ENCODE measurements around the gene MYO1G. TPM values are rescaled to one million over a fixed set of nuclear protein-coding genes. Genes with fewer than 3 reads are reported as not detected.
A peak's percentile ranks its signal among the peaks of the same experiment; 100 is the strongest.
"Not testable (repeated sequence)": the region's sequence is repeated elsewhere in the genome, so short reads cannot be mapped to it uniquely, and the experiment has no call there.

MYO1G gene
- 1 to 10 TPM; 3.1 to 3.5 TPM for total RNA-seq
- long read RNA-seq, partial matches to known transcripts: 6 of 7 reads
- long read RNA-seq, other reads (novel, unspliced or antisense): 1 of 7 reads

DNA sequence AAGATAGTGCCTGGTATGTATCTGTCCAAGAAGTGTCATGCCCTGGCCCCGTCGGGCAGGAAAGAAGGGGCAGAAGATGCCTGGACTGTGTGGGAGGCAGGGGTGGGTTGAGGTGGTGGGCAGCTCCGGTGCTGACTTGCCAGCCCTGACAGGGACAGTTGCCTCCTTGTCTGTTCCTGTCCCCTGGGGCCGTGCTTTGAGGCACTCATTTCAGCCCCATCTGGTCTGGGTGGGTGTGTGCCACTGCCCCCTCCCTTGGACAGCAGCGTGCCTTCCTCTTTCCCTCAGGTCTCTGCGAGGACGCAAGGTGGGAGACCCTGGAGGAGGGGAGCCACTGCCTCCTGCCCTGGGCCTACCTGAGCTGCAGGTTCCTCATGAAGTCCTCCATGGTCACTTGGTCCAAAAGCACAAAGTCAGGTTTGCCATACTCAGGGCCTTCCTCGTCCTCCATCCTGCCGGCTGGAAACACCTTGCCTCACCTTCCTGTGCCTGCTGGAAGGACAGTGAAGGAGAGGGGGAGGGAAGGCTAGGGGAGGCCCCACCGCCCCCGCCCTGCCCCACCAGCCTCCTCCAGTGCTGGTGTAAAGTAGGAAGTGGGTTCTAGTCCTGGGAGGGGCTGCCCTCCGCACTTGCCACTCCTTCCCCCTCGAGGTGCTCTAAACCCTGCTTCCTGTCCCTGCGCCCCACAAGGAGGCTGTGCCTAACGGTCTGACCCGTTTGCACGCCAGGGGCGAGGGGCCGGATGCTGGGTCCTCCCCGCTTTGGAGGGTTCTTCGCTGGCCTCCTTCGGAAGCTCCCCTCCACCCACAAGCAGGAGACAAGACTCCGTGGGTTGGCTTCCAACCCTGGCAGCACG, at the start of gene MYO1G:
Gene MYO1G, minus strand, starts transcription at position 505 of the 856 bp plus-strand sequence. Its CDS starts 54 bp downstream, at position 451.
- ATAC-seq (peak; percentile 62 to 71), DNase-seq (peak; percentile 60)
- intact Hi-C loops (cut with DNase I): no loop called here

DNA sequence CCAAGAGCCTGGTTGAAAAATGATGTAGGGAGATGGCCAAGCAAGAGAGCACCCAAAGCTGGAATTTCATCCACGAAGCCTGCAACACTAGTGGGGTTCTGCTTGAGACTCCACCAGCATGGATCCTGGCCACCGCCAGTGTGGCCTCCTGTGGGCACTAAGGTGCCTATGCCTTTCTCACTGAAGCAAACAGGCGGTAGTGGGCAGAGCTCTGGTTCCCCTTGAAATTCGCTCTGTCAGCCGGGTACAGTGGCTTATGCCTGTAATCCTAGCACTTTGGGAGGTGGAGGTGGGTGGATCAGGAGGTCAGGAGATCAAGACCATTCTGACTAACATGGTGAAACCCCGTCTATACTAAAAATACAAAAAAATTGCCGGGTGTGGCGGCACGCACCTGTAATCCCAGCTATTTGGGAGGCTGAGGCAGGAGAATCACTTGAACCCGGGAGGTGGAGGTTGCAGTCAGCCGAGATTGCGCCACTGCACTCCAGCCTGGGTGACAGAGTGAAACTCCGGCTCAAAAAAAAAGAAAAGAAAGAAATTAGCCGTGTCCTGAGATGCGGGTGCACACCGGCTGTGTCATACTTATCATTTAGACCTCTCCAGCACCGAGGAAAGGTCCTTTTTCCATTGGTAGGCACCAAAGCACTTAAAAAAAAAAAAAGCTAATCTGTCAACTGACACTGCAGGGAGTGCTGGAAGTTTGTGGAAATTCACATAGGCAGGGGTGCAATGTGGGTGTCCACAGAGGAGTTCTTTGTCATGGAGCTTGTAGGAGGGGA, 49.5 kb upstream of the MYO1G start:
- DNase-seq (no peak), ATAC-seq (no peak)
- intact Hi-C loops (cut with DNase I): no loop called here

DNA sequence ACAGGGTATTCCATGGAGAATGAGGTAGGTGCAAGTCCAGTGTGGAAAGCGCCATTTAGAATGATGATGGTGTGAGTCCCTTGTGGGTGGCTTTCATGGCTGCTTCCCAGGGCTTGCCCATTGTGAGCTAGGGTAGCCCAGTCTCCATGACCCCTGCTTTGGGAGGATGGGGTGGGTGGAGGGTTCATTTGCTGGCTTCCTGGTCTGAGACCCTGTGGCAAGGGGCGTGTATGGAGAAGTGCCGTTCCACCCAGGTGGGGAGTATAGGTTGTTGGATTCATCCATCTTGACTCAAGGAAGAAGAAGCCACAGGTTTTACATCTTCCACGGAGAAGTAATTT, 48.9 kb upstream of the MYO1G start:
- ATAC-seq (peak in 1 of 2 donors; percentile 26), DNase-seq (no peak)
- intact Hi-C loops (cut with DNase I): no loop called here

DNA sequence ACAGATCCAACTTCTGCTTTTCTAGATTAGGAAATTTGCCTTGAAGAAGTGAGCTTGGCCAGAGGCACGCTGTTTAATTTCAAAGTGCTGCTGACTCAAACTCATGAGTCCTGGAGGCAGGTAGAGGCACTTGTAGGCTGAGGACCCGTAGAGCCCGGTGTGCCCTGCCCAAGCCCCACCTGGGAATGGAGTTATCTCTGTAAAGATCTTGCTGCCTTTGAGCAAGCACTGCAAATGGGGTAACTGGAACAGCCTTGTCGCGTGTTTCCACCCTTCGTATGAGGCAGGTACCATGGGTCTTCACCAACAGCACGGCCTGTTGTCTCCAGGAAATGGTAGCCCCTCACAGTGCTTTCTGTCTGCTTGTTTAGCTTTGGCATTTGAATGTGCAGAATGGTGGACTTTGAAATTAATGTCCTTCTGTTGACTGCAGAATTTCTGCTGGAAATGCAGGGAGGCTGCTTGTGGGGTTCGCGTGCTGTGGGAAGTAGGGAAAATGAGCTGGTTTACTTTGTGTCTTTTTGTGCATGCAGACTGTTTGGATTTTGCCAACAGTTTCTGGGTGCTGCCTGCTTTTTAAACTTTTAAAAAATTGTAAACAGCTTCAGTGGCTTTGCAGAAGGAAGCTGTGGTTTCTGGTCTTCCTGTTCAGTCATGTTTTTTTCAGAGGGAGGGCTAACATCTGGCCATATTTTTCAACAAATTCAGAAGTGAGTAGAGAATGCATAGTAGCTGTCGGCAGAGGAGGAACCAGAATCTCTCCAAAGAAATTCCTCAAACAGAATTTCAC, 48.4 kb upstream of the MYO1G start:
- DNase-seq (no peak), ATAC-seq (peak; percentile 56 to 59)
- intact Hi-C loops (cut with DNase I): no loop called here

DNA sequence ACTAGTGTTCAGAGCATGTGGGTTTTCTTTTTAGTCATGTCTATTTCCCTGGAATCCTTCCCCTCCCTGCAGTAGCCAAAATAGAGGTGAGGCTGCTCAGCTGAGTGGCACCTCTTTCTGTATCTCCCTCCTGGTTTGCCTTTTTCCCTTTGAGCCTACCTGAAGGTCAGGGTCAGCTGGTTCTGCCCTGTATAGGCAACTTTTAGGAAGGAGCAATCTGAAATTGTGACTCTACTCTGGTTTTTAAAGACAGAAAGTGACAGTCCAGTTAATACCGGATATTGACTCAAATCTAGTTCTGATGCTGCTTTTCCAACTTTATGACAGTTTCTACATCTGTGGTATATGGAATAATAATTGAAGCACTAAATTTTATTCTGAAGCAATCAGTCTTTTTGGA, 47.2 kb upstream of the MYO1G start:
- no peak for DNase-seq
- ATAC-seq: no peak
- intact Hi-C loops (cut with DNase I): no loop called here

DNA sequence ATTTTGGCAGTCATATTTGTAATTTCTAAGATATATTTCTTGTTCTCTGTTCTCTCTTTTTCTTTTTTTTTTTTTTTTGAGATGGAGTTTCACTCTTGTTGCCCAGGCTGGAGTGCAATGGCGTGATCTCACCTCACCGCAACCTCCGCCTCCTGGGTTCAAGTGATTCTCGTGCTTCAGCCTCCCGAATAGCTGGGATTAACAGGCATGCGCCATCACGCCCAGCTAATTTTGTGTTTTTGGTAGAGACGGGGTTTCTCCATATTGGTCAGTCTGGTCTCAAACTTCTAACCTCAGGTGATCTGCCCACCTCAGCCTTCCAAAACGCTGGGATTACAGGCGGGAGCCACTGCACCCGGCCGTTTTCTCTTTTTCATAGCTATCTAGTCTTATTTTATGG, 46.7 kb upstream of the MYO1G start:
- DNase-seq; ATAC-seq; intact Hi-C loops (cut with DNase I): not testable (repeated sequence)

DNA sequence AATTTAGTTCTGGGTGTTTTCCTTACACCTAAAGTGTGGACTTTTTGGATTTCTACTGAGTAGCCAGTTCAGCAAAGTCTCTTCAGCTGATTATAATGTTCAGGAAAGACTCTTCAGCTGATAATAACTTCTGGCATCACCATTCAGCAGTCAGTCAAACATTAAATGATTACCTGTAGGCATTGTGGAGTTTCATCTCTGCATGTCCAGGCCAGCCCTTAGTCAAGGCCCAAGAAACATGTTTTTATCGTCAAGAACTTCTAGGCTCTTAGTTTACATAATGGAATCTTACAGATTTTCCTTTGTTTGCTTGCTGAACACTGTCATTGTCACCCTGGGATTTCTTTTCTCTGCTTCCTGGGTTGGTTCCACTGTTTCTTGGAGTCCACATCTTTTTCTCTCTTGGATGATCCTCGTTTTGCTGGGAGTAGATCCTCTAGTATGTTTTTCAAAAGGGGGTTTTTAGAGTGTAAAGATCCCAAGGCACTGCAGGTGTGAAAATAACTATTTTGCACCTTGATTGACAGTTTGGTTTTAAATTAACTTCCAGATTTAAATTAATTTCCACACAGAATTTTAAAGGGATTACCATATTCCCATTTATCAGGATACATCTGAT, 45.4 kb upstream of the MYO1G start:
- DNase-seq: no peak
- intact Hi-C loops (cut with DNase I): no loop called here
- no peak for ATAC-seq

DNA sequence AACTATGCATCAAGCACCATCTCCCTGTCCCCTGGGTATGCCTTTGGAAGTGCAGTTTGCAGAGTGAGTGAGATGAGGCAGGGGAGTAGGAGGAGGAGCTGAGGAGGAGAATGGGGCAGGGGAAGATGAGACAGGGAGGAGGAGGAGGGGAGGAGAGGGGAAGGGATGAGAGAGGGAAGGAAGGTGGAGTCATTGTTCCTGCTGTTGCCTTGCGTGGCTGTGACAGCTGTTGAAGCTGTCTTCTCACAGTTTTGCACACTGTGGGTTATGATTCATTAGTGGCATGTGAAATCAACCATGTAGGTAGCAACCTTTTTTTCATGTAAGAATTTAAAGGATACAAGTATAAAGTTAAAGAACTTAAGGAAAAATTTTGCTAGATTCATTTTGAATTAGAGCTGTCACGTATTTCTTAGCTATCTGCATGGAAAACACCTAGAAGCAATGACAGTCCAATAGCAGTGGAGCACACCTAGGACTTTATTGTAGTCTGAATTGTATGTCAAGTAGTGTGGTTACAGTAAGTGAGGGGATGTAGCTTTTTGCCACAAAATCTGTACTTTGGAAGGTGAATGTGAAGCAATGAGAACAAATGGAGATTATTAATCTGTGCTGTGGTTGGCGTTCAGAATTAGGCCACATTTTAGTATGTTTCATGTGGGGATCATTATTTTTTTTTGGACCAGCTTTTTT, 42.9 kb upstream of the MYO1G start:
- ATAC-seq (no peak), DNase-seq (no peak)
- intact Hi-C loops (cut with DNase I): no loop called here

DNA sequence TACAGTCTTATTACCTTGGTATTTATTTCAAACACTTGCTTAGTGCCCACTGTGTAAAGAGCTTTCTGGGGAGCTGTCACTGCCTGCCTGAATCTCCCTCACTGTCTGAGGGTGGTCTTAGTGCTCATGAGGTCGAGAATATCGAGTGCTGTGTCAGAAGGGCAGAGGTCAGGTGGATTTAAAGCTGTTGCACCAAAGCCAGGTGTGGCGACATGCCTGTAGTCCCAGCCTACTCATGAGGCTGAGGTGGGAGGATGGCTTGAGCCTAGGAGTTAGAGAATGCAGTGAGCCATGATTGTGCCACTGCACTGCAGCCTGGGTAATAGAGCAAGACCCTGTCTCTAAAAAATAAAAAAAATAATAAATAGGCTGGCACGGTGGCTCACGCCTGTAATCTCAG, 42.1 kb upstream of the MYO1G start:
- DNase-seq (no peak), ATAC-seq (no peak)
- intact Hi-C loops (cut with DNase I): no loop called here

DNA sequence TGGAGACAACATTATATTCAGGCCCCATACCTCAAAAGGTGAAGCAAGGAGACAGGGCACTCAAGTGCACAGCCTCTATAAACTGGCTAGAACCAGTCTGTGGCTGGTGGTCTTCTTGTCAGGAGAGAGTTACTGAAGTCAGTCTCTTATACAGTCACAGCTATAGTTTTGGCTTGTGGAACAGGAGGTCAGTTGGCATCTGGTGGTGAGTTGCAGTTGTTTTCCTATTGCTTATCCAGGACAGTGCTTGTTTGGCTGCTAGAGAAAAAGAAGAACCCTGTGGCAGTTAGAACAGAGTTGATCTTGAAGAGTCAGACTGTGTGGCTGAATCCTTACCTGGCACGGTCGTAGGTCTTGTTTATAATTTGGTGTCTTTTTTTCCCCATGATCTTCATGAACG, 38.4 kb upstream of the MYO1G start:
- intact Hi-C loops (cut with DNase I): no loop called here
- no peak for ATAC-seq
- no peak for DNase-seq

DNA sequence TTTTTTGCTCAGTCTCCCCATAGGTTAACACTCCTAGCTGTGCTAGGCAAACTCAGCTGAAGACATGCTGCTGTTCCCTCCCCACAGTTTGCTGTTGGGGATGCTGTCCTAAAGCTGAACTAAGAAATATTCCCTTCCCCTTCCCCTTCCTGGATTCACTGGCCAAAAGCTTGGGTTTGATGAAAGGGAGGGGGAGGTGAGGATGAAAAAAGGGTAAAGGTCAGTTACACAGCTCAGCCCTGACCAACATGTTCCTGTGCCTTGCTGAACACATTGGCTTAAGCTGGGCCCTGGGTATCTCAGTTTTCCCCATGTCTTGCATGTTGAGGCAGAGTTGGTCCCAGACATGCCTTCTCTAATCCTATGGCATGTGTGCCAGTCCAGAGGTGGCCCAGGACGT, 36.5 kb upstream of the MYO1G start:
- intact Hi-C loops (cut with DNase I): no loop called here
- DNase-seq (no peak), ATAC-seq (no peak)

DNA sequence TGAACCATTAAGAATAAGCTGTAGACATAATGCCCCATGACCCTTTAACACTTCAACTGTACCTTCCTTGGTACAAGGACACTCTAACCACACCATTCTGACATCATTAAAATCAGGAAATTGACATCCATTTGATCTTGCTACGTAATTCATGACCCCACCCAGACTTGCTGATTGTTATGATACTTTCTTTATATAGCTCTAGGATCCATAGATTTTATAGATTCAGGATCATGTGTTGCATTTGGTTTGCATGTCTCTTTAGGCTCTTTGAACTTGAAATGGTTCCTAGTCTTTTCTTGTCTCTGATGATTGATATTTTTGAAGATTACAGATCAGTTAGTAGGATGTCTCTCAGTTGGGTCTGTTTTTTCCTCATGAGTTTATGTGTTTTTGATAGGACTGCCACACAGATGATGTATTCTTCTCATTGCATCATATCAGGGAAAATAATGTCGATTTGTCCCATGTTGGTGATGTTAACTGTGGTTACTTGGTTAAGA, 34.7 kb upstream of the MYO1G start:
- no peak for ATAC-seq
- DNase-seq: no peak
- intact Hi-C loops (cut with DNase I): no loop called here

DNA sequence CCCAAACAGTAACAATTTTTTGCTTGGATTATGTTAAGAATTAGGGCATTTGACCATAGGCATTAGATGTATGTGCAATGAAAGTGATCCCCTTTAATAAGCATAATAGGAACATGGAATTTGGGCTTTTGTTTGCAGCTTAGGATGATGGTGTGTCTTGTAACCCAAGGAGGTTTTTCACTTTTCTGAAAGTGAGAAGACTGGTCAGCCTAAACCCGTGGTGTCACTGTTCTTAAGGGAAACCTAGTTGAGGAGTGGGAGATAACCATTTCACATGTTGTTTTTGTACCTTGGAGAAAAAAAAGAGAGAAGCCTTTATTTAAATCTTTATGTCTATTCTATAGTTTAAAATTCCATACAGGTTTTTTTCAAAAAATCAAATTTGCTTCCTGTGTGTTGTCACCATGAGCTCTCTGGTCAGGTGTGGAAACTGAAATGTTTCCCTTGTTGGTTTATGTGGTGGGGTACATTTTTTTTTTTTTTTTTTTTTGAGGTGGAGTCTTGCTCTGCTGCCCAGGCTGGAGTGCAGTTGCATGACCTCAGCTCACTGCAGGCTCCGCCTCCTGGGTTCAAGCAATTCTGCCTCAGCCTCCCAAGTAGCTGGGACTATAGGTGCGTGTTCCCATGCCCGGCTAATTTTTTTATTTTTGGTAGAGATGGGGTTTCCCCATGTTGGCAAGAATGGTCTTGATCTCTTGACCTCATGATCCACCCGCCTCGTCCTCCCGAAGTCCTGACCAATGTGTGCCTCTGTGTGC, 28.9 kb upstream of the MYO1G start:
- DNase-seq: no peak
- ATAC-seq: no peak
- intact Hi-C loops (cut with DNase I): loop anchor here in 1 of 2 donors (10.0 kb wide), 1 partner anchor 57 kb away; no protein-coding TSS in a partner anchor

DNA sequence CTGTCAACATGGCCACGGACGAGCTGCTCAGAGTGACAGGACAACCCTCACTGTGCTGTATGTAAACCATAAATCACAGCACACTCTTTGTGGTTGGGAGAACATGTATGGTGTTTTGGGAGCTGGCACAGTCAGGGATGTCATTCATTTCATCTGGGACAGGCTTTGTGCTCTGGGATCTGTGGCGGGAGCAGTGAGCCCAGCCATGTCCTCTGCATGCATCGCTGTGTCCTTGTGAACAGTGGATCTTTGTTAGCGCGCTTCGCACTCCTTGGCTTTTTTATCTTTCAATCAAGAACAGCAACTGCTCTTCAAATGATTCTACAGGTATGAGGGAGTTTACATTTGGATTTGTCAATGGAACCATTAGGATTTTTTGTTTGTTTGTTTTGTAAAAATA, 28.3 kb upstream of the MYO1G start:
- intact Hi-C loops (cut with DNase I): loop anchor here in 1 of 2 donors (10.0 kb wide), 1 partner anchor 58 kb away; no protein-coding TSS in a partner anchor
- ATAC-seq (no peak), DNase-seq (no peak)

DNA sequence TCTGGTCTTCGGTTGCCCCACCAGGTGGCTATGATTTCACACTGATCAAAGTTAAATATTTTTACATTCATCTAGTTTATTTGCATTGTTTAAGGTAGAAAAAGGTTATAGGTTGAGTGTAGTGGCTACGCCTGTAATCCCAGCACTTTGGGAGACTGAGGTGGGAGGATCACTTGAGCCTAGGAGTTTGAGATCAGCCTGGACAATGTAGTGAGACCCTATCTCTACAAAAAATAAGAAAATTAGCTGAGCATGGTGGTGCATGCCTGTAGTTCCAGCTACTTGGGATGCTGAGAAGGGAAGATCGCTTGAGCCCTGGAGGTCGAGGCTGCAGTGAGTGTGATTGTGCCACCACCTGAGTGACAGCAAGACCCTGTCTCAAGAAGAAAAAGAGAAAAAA, 25.0 kb upstream of the MYO1G start:
- intact Hi-C loops (cut with DNase I): loop anchor here in 1 of 2 donors (10.0 kb wide), 1 partner anchor 61 kb away; no protein-coding TSS in a partner anchor
- no peak for DNase-seq
- ATAC-seq: no peak

DNA sequence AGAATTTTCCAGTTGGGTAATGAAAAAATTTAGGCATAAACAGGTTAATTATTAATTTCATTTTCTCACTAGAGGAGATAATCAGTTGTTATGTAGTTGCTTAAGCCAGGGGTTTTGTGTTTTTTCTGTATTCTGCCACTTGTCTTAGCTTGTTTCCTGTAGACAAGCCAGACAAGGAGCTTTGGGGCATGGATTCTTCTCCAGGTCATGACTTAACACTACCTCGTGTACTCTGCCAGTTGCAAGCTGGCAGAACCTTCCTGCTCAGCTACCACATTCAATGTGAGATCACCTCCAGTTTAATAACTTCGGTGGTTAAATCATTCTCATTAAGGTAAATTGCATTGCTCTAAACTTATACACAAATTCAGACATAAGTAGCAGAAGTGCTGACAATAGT, 23.0 kb upstream of the MYO1G start:
- intact Hi-C loops (cut with DNase I): loop anchor here in 1 of 2 donors (10.0 kb wide), 1 partner anchor 63 kb away; no protein-coding TSS in a partner anchor
- ATAC-seq: no peak
- DNase-seq: no peak

DNA sequence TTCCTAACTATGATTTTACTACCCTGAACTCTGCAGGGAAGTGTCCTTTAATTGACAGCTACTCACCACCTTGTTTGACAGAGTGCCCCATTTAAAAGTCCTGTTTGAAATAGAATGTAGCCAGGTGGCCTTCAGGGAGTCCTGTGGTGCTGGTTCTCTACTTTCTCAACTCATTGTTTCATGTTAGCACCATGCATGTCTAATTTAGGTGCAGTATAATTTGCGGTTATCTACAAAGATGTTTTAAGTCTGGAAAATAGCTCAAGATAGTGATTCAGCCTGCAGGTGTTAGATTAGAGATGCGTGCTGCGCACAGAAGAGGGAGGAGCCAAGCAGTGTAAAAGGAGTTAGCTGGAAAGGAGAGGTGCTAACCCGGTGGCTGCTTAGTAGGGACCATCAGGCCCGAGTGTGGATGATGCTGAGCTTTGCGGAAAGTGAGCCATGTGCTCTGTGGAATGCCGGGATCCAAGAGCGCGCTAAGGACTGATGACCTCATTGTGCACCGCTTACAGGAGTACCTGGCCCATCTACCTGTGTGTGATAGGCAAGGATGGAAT, 22.4 kb upstream of the MYO1G start:
- ATAC-seq: no peak
- intact Hi-C loops (cut with DNase I): loop anchor here in 1 of 2 donors (10.0 kb wide), 1 partner anchor 64 kb away; no protein-coding TSS in a partner anchor
- no peak for DNase-seq

All from left cardiac atrium (tissue), 4 donors.